Neural progenitor cell (in vitro differentiated cells): ENCODE data around the gene ANO4.

Experiments used
- CTCF ChIP-seq: fragments of 200-600 bp; sonication (generic); IDR thresholded peaks from 2 replicates; pipeline ENCODE4 v1.5.1; 2017; ENCODE audit warnings: antibody characterized with exemption, mild to moderate bottlenecking
- EZH2 ChIP-seq: fragments of 200-600 bp; sonication (generic); IDR thresholded peaks from 2 replicates; pipeline ENCODE4 v1.6.1; 2017; ENCODE audit warnings: antibody characterized with exemption, mild to moderate bottlenecking, moderate library complexity
- EZH2phosphoT487 ChIP-seq: fragments of 200-600 bp; sonication (generic); IDR thresholded peaks from 2 replicates; pipeline ENCODE4 v1.6.1; 2017; ENCODE audit warnings: antibody characterized with exemption

- TF ChIP-seq CTCF (no peak), EZH2 (no peak), EZH2phosphoT487 (no peak)
Observed at GRCh38 chr12:101045486-101046464, 251.2 kb downstream of the ANO4 start.
